Fibroblast of peridontal ligament (primary cell): Measurements from ENCODE around the gene GHR.
"Not testable (repeated sequence)": the region's sequence is repeated elsewhere in the genome, so short reads cannot be mapped to it uniquely, and the experiment has no call there.

Experiments used
- DNase-seq: peaks from one replicate; pipeline ENCODE4 v3.0.0-alpha.2; 2010; ENCODE audit errors: extremely low read depth

The GHR gene

DNA sequence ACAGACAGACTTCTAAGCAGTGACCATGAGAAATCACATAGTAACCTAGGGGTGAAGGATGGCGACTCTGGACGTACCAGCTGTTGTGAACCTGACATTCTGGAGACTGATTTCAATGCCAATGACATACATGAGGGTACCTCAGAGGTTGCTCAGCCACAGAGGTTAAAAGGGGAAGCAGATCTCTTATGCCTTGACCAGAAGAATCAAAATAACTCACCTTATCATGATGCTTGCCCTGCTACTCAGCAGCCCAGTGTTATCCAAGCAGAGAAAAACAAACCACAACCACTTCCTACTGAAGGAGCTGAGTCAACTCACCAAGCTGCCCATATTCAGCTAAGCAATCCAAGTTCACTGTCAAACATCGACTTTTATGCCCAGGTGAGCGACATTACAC, 295.4 kb downstream of the GHR start:
- DNase-seq = no peak

DNA sequence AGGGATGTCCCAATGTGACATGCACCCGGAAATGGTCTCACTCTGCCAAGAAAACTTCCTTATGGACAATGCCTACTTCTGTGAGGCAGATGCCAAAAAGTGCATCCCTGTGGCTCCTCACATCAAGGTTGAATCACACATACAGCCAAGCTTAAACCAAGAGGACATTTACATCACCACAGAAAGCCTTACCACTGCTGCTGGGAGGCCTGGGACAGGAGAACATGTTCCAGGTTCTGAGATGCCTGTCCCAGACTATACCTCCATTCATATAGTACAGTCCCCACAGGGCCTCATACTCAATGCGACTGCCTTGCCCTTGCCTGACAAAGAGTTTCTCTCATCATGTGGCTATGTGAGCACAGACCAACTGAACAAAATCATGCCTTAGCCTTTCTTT, 295.8 kb downstream of the GHR start:
- DNase-seq = no peak

DNA sequence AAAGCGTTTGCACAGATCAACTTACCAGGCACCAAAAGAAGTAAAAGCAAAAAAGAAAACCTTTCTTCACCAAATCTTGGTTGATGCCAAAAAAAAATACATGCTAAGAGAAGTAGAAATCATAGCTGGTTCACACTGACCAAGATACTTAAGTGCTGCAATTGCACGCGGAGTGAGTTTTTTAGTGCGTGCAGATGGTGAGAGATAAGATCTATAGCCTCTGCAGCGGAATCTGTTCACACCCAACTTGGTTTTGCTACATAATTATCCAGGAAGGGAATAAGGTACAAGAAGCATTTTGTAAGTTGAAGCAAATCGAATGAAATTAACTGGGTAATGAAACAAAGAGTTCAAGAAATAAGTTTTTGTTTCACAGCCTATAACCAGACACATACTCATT, 297.0 kb downstream of the GHR start:
- DNase-seq = no peak

DNA sequence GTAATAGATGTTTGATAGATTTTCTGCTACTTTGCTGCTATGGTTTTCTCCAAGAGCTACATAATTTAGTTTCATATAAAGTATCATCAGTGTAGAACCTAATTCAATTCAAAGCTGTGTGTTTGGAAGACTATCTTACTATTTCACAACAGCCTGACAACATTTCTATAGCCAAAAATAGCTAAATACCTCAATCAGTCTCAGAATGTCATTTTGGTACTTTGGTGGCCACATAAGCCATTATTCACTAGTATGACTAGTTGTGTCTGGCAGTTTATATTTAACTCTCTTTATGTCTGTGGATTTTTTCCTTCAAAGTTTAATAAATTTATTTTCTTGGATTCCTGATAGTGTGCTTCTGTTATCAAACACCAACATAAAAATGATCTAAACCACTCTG, 298.2 kb downstream of the GHR start:
- no peak for DNase-seq

DNA sequence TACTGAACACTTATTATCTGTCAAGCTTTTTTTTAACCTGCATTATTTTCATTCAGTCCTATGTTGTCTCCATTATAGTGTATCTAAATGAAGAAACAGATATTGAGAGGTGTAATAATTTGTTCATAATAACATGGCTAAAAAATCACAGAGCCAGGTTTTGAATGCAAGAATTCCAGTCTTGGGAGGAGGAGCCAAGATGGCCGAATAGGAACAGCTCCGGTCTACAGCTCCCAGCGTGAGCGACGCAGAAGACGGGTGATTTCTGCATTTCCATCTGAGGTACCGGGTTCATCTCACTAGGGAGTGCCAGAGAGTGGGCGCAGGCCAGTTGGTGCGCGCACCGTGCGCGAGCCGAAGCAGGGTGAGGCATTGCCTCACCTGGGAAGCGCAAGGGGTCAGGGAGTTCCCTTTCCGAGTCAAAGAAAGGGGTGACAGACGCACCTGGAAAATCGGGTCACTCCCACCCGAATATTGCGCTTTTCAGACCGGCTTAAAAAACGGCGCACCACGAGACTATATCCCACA, 311.4 kb downstream of the GHR start:
- DNase-seq = not testable (repeated sequence)

DNA sequence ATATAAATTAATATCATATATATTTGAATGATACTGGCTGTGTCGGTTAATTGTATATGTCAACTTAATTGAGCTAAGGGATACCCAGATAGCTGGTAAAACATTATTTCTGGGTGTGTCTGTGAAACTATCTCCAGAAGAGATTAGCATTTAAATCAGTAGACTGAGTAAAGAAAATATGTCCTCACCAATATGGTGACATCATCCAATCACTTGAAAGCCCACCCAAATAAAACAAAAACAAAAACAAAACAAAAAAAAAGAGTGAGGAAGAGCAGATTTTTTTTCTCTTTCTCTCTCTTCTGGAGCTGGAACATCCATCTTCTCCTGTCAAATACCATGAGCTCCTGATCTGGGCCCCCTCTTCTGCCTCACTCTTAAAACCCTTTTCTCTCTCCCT, 317.7 kb downstream of the GHR start:
- no peak for DNase-seq

DNA sequence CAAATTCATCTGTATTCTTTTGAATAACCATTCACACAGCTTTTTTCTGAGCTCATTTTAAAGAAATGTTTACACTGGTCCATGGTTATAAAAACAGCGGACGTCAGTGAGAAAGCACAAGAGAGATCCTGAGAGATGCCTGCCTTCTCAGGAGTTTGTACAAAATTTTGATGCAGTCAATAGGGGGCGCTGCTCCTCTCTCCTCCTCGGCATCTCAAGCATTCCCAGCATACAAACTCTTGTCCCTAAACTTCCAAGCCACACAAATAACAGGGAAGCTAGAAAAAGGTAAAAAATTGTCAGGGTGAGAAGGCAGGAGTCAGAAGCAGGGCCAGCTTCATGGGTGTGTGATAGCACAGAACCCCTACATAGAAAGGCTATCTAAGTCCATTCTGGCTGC, 322.2 kb downstream of the GHR start:
- DNase-seq = no peak

DNA sequence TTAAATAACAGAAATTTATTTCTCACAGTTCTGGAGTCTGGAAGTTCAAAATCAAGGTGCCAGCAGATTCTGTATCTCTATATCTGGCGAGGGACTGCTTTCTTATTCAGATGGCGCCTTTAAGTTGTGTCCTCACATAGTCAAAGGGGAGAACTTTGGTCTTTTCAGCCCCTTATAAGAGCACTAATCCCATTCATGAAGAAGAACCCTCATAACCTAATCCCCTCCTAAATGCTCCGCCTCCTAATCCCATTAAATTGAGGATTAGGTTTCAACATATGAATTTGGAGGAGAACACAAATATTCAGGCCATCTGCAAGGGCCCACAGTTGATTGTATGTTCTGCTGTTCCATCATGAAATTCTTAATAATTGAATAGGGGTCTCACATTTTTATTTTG, 322.6 kb downstream of the GHR start:
- DNase-seq = no peak

DNA sequence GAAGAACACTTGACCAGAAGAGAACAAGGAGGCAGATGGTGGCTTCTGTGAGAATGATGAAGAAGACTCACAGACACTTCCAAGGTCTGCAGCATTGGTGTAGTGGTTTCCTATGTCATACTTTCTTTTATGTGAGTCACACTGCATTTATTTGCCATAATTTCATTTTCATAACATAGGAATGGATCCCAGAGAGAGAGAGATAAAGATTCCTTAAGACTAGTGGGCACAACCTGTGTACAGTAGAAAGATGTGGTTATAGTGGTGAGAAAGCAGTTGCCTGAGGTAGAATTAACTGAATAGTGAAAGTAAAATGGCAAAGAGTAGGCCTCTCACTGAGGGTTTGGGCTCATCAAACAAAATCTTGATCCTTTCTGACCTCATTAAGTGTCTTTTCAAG, 325.8 kb downstream of the GHR start:
- no peak for DNase-seq

DNA sequence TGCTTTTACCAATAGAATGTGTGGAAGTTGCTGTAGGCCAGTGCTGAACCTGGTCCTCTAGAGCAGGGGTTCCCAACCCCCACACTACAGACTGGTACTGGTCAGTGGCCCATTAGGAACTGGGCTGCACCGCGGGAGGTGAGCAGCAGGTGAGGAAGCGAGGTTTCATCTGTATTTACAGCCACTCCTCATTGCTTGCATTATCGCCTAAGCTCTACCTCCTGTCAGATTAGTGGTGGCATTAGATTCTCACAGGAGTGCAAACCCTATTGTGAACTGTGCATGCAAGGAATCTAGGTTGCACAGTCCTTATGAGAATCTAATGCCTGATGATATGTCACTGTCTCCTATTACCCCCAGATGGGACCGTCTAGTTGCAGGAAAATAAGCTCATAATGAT, 327.3 kb downstream of the GHR start:
- no peak for DNase-seq

DNA sequence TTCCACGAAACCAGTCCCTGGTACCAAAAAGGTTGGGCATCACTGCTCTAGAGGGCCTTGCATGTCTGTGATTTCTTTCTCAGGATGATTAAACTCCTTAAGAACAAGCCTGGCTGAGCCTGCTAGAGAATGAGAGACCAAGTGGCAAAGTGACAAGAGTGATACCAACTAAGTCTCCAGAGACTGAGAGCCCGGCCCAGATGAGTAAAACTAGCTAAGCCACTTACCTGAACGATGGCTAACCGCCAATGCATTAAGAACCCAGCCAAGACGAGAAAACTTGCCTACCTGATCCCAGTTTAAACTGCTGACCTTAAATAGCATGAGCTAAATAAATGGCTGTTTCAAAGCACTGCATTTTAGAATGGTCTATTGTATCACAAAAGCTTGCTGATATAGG, 327.8 kb downstream of the GHR start:
- no peak for DNase-seq

DNA sequence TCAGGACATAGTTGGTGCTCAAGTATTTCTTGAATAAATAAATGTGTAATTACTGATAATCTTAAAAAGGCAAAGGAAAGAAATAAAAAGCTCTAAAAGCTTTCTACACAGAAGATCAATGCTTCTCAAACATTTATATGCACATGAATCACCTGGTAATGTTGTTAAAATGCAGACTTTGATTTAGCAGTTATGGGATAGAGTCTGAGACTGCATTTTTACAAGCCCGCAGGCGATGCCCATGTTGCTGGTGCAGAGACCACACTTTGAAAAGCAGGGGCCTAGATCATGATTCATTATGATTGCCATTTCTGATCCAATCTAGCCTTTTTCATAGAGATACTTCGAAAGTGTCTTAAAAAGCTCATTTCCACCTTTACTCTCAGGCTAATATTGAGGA, 329.9 kb downstream of the GHR start:
- no peak for DNase-seq

DNA sequence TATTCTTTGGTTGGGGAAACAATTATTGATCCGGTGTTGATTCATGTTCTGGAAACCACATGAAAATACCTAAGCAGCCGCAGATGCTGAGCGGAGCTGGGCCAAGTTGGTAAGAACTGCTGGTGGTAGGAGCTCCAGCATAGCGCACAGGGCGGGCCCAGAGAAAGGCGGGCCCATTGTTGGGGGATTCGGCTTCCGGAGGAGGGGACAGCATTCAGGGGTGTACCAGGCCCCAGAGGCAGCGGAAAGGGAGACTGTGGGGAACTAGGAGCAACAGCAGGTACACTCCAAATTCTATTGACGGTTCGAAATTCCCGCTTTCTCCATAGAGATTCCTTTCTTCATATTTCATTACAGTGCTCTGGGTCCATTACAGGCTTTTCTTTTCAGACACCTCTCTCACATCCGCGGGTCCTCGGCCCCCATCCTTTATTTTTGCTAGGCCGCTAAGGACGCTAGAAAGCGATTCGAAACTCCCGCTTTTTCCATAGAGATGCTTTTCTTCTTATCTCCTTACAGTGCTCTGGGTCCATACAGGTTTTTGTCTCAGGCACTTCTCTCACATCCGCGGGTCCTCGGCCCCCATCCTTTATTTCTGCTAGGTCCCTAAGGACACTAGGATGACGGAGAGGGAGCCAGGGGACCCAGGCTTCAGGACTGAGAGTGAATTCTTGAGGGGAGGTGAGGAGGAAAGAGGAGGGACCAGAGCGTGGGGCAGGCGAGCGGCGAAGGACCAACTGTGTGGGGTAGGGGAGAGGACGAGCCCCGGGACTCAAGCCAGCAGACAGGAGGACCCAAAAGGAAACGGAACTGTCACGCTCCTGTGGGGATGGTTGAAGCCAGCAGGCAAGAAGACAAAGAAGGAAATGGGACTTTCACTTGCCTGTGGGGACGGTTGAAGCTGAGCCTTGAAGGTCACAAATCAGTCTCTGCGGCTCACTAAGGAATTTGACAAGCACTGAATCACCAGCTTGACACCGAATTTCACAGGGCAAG, 333.7 kb downstream of the GHR start, which contains the start of gene CCDC152:
Gene CCDC152 (plus strand): TSS at position 213 of the 996 bp plus-strand sequence. CDS start 2,304 bp downstream, outside the sequence.
- peak; percentile 34 for DNase-seq

DNA sequence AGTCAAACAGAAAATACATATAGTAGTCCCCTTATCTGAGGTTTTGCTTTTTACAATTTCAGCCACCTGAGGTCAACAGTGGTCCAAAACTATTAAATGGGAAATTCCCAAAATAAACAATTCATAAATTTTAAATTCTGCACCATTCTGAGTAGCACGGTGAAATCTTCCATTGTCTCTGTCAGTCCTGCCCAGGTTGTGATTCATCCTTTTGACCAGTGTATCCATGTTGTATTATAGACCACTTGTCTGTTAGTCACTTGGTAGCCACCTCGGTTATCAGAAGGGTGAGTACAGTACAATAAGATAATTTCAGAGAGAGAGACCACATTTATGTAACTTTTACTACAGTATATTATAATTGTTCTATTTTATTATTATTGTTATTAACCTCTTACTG, 336.2 kb downstream of the GHR start:
- no peak for DNase-seq

DNA sequence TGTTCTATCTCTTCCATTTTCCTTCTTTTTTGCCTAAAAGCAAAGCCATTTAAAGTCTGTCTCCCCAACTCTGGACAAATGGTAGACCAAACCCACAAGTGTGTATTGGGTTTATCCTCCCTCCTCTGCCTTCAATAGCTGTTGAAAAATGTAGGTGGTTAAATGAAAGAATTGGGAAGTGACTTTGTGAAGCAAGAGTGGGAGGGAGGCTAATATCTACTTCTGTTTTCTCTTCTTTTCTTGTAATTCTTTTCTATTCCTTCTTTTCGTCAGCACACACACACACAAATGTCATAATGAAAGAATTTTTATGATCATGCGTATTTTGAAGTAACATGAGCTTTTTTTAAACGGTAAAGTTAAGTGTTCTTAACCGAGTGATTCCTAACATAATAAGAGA, 337.2 kb downstream of the GHR start:
- DNase-seq = no peak

DNA sequence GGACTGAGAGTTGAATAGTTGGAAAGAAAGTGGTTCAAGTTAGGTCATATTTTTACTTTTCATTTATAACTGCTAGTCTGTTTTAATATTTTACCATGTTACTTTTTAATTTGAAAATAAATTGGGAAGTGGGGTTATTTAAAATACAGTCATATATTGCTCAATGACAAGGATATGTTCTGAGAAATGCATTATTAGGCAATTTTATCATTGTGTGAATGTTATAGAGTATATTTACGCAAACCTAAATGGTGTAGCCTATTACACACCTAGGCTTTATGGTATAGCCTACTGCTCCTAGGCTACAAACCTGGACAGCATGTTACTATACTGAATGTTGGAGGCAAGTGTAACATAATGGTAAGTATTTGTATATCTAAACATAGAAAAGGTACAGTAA, 338.6 kb downstream of the GHR start:
- DNase-seq = no peak

DNA sequence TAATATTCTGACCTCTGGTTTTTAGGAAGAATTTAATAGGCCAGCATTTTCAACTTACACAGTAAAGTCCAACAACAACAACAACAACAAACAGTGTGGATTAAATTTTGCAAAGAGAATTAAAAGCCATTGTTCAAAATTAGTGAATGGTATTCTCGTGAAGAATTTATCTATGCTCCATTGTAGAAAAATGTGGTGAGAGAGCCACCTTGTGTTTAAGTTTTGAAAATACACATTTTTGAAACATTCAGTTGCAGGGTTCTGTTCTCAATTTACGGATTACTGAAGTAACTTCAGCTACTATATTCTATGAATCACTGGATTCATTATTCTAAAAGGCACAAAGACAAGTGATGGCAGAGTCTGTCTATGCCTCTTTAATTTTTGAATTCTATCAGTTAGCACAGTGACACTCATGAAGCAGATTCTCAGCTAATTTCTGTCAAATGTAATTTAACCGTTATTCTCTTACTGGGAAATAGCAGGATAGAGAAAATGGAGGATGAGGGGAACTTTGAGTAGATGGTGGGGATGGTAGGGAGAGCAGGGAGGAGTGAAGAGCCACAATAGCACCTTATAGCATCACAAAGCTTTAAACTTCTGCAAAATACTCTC, 344.4 kb downstream of the GHR start:
- peak; percentile 72 for DNase-seq

DNA sequence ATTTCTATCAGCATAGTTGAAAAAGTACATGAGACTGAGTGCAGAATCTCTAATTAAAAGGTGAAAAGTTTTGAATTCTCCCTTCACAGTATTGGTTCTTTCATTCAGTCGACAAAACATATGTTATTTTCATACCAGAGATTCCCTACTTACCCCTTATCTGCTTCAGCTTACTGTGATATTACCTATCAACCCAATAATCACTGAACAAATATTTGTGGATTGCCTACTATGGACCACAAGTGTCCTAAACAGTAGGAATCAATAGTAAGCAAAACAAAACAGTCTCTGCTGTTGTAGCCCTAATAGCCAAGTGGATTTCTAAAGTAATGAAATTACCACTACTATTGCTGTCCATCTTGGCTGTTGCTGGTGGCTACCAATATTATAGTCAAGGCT, 344.9 kb downstream of the GHR start:
- no peak for DNase-seq

DNA sequence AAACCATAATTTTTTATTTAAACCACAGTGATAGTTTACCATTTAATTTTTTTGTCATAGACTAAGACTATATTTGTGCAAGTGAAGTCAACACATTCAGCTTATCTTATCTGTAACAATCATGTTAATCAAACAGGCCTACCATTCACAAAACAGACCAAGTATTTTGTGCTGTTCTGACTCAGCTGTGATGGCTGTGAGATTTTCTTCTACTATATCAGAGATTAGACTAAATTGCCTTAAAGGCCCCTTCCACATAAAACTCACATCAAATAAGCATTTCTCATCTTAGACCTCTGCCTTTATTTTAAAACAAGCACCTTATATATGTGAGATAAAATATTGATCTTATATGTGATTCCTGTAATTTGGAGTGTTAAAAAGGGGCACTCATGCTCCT, 346.8 kb downstream of the GHR start:
- no peak for DNase-seq
